Activated CD4-positive, CD25-positive, alpha-beta regulatory T cell treated with anti-CD3 and anti-CD28 coated beads, Interleukin-2, amount 50 U/mL, for 72 hours (primary cell): ENCODE measurements around the gene CCL17.

ENCODE experiments used
- DNase-seq: peaks from one replicate; pipeline ENCODE4 v3.0.0; 2021

The CCL17 gene

GRCh38 chr16:57401943-57402640 is 2.5 kb upstream of the CCL17 start:
- DNase-seq: no peak

GRCh38 chr16:57405097-57405496 is 530 bp downstream of the CCL17 start:
- no peak for DNase-seq

- no peak for DNase-seq
These were observed 2.3 kb downstream of the CCL17 start for GRCh38 chr16:57406881-57407280.

GRCh38 chr16:57407521-57408353 is 3.2 kb downstream of the CCL17 start:
- no peak for DNase-seq

GRCh38 chr16:57409065-57409464 is 4.5 kb downstream of the CCL17 start:
- no peak for DNase-seq

- DNase-seq: no peak
These were observed 5.5 kb downstream of the CCL17 start for GRCh38 chr16:57409870-57410587.

- DNase-seq: no peak
These were observed 6.9 kb downstream of the CCL17 start for GRCh38 chr16:57411362-57411976.

GRCh38 chr16:57412584-57412983 is 8.0 kb downstream of the CCL17 start:
- no peak for DNase-seq

- no peak for DNase-seq
These were observed 8.7 kb downstream of the CCL17 start for GRCh38 chr16:57413301-57413730.

GRCh38 chr16:57413733-57414132 is 9.2 kb downstream of the CCL17 start:
- no peak for DNase-seq

- no peak for DNase-seq
These were observed 11.5 kb downstream of the CCL17 start for GRCh38 chr16:57416084-57416483.

- DNase-seq: no peak
These were observed 14.9 kb downstream of the CCL17 start for GRCh38 chr16:57419506-57419905.

GRCh38 chr16:57422026-57422944 is 17.7 kb downstream of the CCL17 start:
- no peak for DNase-seq

- no peak for DNase-seq
These were observed 18.6 kb downstream of the CCL17 start for GRCh38 chr16:57423152-57423551.

- DNase-seq: no peak
These were observed 20.0 kb downstream of the CCL17 start for GRCh38 chr16:57424583-57424982.

GRCh38 chr16:57426356-57426755 is 21.8 kb downstream of the CCL17 start:
- no peak for DNase-seq

GRCh38 chr16:57427307-57427706 is 22.7 kb downstream of the CCL17 start:
- no peak for DNase-seq

- DNase-seq: no peak
These were observed 23.3 kb downstream of the CCL17 start for GRCh38 chr16:57427824-57428223.

- DNase-seq: no peak
These were observed 26.4 kb downstream of the CCL17 start for GRCh38 chr16:57430955-57431354.

- no peak for DNase-seq
These were observed 27.9 kb downstream of the CCL17 start for GRCh38 chr16:57432505-57432904.

GRCh38 chr16:57432989-57433388 is 28.4 kb downstream of the CCL17 start:
- DNase-seq: no peak

GRCh38 chr16:57434003-57434402 is 29.4 kb downstream of the CCL17 start:
- DNase-seq: no peak
